ENCODE data around the gene RNF25.

The RNF25 gene

DNA sequence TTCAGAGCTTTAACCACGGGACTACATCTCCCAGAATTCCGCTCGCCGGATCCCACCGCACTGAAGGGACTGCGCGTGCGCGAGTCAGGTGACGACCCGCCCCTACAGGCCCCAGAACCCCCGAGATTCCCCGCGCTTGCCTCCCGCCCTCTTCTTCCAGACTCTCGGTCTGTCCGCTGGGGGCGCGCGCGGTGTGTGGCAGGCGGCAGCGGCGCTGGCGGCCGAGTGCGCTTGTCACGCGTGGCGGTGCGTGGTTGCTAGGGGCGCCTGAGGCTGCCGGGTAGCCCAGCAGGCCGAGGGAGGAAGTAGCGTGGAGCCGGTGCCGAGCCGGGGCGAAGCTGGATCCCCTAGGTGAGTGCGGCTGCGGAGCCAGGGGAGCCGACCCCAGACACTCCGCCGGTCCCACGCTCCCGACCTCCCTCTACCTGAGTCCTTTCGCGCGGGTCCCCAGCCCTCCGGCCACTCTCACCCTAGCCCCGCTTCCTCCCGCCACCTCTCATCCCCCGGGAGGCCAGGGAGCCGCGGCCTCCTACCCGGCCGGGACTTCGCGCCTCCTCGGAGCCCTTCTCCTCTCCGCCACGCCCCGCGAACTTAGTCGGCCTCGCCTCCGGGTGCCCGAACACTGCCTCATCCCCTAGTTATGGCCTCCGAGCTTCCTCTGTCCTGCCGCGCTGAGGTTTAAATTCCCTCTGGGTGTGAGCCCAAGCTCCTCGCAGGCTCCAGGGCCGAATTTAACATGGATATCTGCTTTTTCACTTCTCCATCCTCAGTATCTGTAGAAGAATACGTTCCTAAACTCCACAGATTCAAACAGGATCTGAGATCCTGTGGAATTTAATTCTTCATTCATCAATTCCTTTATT lies 39.1 kb upstream of the RNF25 start, which contains the start of gene TTLL4:
Gene TTLL4, plus strand, starts transcription at position 149 of the 863 bp plus-strand sequence. CDS start 26,842 bp downstream, outside the sequence.
- no peaks in the 10 kb centered on the region for H3F3A ChIP-seq (ENCODE audit: control insufficient read depth, insufficient read depth)
- H3K79me2 ChIP-seq (ENCODE audit: control insufficient read depth, low read length): peaks cover 48% of the 10 kb centered on the region
- H3K9me3 ChIP-seq (ENCODE audit: control insufficient read depth, insufficient read depth, low read length): no peaks in the 10 kb centered on the region
- H4K20me1 ChIP-seq (ENCODE audit: control insufficient read depth, insufficient read depth, low read depth, low read length): peaks cover 12% of the 10 kb centered on the region; the same call in 1 of the 2 replicates
- TF ChIP-seq, protein P1, sequence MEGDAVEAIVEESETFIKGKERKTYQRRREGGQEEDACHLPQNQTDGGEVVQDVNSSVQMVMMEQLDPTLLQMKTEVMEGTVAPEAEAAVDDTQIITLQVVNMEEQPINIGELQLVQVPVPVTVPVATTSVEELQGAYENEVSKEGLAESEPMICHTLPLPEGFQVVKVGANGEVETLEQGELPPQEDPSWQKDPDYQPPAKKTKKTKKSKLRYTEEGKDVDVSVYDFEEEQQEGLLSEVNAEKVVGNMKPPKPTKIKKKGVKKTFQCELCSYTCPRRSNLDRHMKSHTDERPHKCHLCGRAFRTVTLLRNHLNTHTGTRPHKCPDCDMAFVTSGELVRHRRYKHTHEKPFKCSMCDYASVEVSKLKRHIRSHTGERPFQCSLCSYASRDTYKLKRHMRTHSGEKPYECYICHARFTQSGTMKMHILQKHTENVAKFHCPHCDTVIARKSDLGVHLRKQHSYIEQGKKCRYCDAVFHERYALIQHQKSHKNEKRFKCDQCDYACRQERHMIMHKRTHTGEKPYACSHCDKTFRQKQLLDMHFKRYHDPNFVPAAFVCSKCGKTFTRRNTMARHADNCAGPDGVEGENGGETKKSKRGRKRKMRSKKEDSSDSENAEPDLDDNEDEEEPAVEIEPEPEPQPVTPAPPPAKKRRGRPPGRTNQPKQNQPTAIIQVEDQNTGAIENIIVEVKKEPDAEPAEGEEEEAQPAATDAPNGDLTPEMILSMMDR (IDR thresholded peaks at IDR 0.05; ENCODE audit: low read depth, low read length, poor library complexity, severe bottlenecking): peak; percentile 87
- no peak for TF ChIP-seq EZH2phosphoT487 (IDR thresholded peaks at IDR 0.05; ENCODE audit: borderline replicate concordance, low read length)
- H3K36me3 ChIP-seq (ENCODE audit: control insufficient read depth, low read length): peaks cover 25% of the 10 kb centered on the region
- peak within 1 kb of the TSS; percentile 91 for H3K4me2 ChIP-seq (ENCODE audit: low read length)
- H3K4me1 ChIP-seq (ENCODE audit: control insufficient read depth, low read length): peaks cover 32% of the 10 kb centered on the region
- no peaks in the 10 kb centered on the region for H3K9me2 ChIP-seq (replicated peaks; ENCODE audit: control insufficient read depth, low read length)
- peak within 1 kb of the TSS; percentile 53 for H3K27ac ChIP-seq (ENCODE audit: low read depth, low read length)
- peak within 1 kb of the TSS; percentile 92 for H3K4me3 ChIP-seq (ENCODE audit: low read length)
- H3K27me3 ChIP-seq (ENCODE audit: control insufficient read depth, low read length): 0 out of 2 replicates have a peak, but pooled peaks cover 3% of the 10 kb centered on the region

DNA sequence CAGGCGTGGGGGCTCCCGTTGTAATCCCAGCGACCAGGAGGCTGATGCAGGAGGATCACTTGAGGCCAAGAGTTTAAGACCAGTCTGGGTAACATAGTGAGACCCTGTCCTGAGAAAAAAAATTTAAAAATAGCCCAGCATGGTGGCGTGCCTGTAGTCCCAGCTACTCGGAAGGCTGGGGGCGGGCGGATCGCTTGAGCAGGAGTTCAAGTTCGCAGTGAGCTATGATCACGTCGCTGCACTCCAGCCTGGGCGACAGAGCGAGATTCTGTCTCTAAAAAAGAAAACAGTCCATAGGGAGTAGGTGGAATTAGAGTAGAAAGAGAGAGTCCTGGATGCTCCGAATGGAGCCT lies 38.5 kb upstream of the RNF25 start:
- H3K4me1 ChIP-seq (ENCODE audit: control insufficient read depth, low read length): peaks cover 32% of the 10 kb centered on the region
- H3K9me3 ChIP-seq (ENCODE audit: control insufficient read depth, insufficient read depth, low read length): no peaks in the 10 kb centered on the region
- no peaks in the 10 kb centered on the region for H3K9me2 ChIP-seq (replicated peaks; ENCODE audit: control insufficient read depth, low read length)
- no peak overlapping the region for H3K27ac ChIP-seq (ENCODE audit: low read depth, low read length)
- H3K79me2 ChIP-seq (ENCODE audit: control insufficient read depth, low read length): peaks cover 43% of the 10 kb centered on the region
- peaks cover 11% of the 10 kb centered on the region; the same call in 1 of the 2 replicates for H4K20me1 ChIP-seq (ENCODE audit: control insufficient read depth, insufficient read depth, low read depth, low read length)
- H3K27me3 ChIP-seq (ENCODE audit: control insufficient read depth, low read length): 0 out of 2 replicates have a peak, but pooled peaks cover 3% of the 10 kb centered on the region
- H3F3A ChIP-seq (ENCODE audit: control insufficient read depth, insufficient read depth): no peaks in the 10 kb centered on the region
- TF ChIP-seq, protein P1 (IDR thresholded peaks at IDR 0.05; ENCODE audit: low read depth, low read length, poor library complexity, severe bottlenecking): no peak
- no peak for TF ChIP-seq EZH2phosphoT487 (IDR thresholded peaks at IDR 0.05; ENCODE audit: borderline replicate concordance, low read length)
- peak overlapping the region; percentile 26 for H3K4me2 ChIP-seq (ENCODE audit: low read length)
- H3K4me3 ChIP-seq (ENCODE audit: low read length): no peak overlapping the region
- peaks cover 20% of the 10 kb centered on the region for H3K36me3 ChIP-seq (ENCODE audit: control insufficient read depth, low read length)

DNA sequence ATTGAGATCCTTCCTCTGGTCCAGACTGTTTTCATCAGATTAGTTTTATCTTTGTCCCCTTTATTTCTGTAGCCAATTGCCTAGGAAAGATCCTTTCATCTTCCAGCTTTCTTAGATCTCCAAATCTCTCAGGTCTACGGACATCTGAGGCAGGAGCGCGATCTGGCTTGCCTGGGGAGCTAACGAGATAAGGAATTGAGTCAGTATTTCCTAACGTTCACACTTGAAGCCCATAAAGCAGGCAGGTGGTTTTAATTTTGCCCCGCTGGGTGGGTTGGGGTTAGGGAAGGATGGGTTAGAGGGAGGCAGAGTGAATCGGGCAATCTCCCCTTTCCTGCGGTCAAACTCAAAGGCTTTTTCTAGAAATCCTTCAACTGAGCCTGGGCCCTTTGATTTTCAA lies 38.1 kb upstream of the RNF25 start:
- peaks cover 32% of the 10 kb centered on the region for H3K4me1 ChIP-seq (ENCODE audit: control insufficient read depth, low read length)
- TF ChIP-seq EZH2phosphoT487 (IDR thresholded peaks at IDR 0.05; ENCODE audit: borderline replicate concordance, low read length): no peak
- TF ChIP-seq, protein P1 (IDR thresholded peaks at IDR 0.05; ENCODE audit: low read depth, low read length, poor library complexity, severe bottlenecking): no peak
- H3K79me2 ChIP-seq (ENCODE audit: control insufficient read depth, low read length): peaks cover 39% of the 10 kb centered on the region
- no peaks in the 10 kb centered on the region for H3F3A ChIP-seq (ENCODE audit: control insufficient read depth, insufficient read depth)
- H3K27me3 ChIP-seq (ENCODE audit: control insufficient read depth, low read length): 0 out of 2 replicates have a peak, but pooled peaks cover 3% of the 10 kb centered on the region
- no peak overlapping the region for H3K4me3 ChIP-seq (ENCODE audit: low read length)
- no peaks in the 10 kb centered on the region for H3K9me2 ChIP-seq (replicated peaks; ENCODE audit: control insufficient read depth, low read length)
- H3K27ac ChIP-seq (ENCODE audit: low read depth, low read length): no peak overlapping the region
- H4K20me1 ChIP-seq (ENCODE audit: control insufficient read depth, insufficient read depth, low read depth, low read length): 0 out of 2 replicates have a peak, but pooled peaks cover 8% of the 10 kb centered on the region
- H3K9me3 ChIP-seq (ENCODE audit: control insufficient read depth, insufficient read depth, low read length): no peaks in the 10 kb centered on the region
- H3K4me2 ChIP-seq (ENCODE audit: low read length): no peak overlapping the region
- peaks cover 17% of the 10 kb centered on the region for H3K36me3 ChIP-seq (ENCODE audit: control insufficient read depth, low read length)
